Glutamatergic neuron (in vitro differentiated cells): ENCODE measurements around the gene GSX1. TPM values are rescaled to one million over a fixed set of nuclear protein-coding genes. Genes with fewer than 3 reads are reported as not detected.

ENCODE experiments used
- DNase-seq: peaks from one replicate; pipeline ENCODE4 v3.0.0; 2022
- H3K27ac Mint-ChIP-seq: one replicate; pipeline ENCODE4 v1.8.0; 2020; ENCODE audit warnings: mild to moderate bottlenecking, mixed read lengths, inconsistent platforms; ENCODE audit not compliant: unreplicated experiment
- H3K27me3 Mint-ChIP-seq: one replicate; pipeline ENCODE4 v1.8.0; 2020; ENCODE audit warnings: mild to moderate bottlenecking, moderate library complexity, mixed read lengths, inconsistent platforms; ENCODE audit not compliant: unreplicated experiment
- H3K36me3 Mint-ChIP-seq: one replicate; pipeline ENCODE4 v1.8.0; 2020; ENCODE audit warnings: mild to moderate bottlenecking, mixed read lengths, inconsistent platforms; ENCODE audit not compliant: unreplicated experiment
- H3K4me1 Mint-ChIP-seq: one replicate; pipeline ENCODE4 v1.8.0; 2020; ENCODE audit warnings: mild to moderate bottlenecking, low read depth, mixed read lengths, inconsistent platforms; ENCODE audit not compliant: unreplicated experiment
- H3K4me3 Mint-ChIP-seq: one replicate; pipeline ENCODE4 v1.8.0; 2020; ENCODE audit warnings: mild to moderate bottlenecking, mixed read lengths, inconsistent platforms; ENCODE audit not compliant: unreplicated experiment
- H3K9me3 Mint-ChIP-seq: one replicate; pipeline ENCODE4 v1.8.0; 2020; ENCODE audit warnings: mild to moderate bottlenecking, moderate library complexity, mixed read lengths, inconsistent platforms; ENCODE audit not compliant: unreplicated experiment
- total RNA-seq: library from RNA; stranded (reverse); fragmentation: NEBNext Ultra II Directional; extraction: Animal tissue kit (Norgen Biotek cat#: 25700); gene quantifications from one replicate; pipeline ENCODE4 v1.2.1, GENCODE V29; 2021; ENCODE audit not compliant: unreplicated experiment
- TF ChIP-seq, protein P1 (sequence below): fragments of 200-600 bp; sonication (generic); IDR thresholded peaks from one replicate; pipeline ENCODE4 v1.5.0; 2021; ENCODE audit not compliant: partially characterized antibody, unreplicated experiment

The GSX1 gene
- total RNA-seq, 1 donor from 2014 or later, result not detected

GRCh38 chr13:27821566-27821965, 29.3 kb downstream of the GSX1 start:
- peaks cover 31% of the 10 kb centered on the region for H3K27me3 Mint-ChIP-seq
- H3K9me3 Mint-ChIP-seq, result peaks cover 2% of the 10 kb centered on the region
- no peak overlapping the region for H3K27ac Mint-ChIP-seq
- no peak for DNase-seq
- H3K36me3 Mint-ChIP-seq, result no peaks in the 10 kb centered on the region
- TF ChIP-seq, protein P1, sequence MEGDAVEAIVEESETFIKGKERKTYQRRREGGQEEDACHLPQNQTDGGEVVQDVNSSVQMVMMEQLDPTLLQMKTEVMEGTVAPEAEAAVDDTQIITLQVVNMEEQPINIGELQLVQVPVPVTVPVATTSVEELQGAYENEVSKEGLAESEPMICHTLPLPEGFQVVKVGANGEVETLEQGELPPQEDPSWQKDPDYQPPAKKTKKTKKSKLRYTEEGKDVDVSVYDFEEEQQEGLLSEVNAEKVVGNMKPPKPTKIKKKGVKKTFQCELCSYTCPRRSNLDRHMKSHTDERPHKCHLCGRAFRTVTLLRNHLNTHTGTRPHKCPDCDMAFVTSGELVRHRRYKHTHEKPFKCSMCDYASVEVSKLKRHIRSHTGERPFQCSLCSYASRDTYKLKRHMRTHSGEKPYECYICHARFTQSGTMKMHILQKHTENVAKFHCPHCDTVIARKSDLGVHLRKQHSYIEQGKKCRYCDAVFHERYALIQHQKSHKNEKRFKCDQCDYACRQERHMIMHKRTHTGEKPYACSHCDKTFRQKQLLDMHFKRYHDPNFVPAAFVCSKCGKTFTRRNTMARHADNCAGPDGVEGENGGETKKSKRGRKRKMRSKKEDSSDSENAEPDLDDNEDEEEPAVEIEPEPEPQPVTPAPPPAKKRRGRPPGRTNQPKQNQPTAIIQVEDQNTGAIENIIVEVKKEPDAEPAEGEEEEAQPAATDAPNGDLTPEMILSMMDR, result no peak
- H3K4me1 Mint-ChIP-seq, result no peaks in the 10 kb centered on the region
- no peak overlapping the region for H3K4me3 Mint-ChIP-seq

- Mint-ChIP-seq H3K27me3 (peaks cover 31% of the 10 kb centered on the region), H3K4me1 (no peaks in the 10 kb centered on the region), H3K9me3 (peaks cover 2% of the 10 kb centered on the region), H3K36me3 (no peaks in the 10 kb centered on the region), H3K4me3 (no peak overlapping the region), H3K27ac (no peak overlapping the region)
- TF ChIP-seq, protein P1, result no peak
- no peak for DNase-seq
Observed at GRCh38 chr13:27822258-27822872, 30.1 kb downstream of the GSX1 start.

GRCh38 chr13:27822873-27823311, 30.6 kb downstream of the GSX1 start:
- Mint-ChIP-seq H3K4me3 (no peak overlapping the region), H3K36me3 (no peaks in the 10 kb centered on the region), H3K27ac (no peak overlapping the region), H3K4me1 (no peaks in the 10 kb centered on the region), H3K9me3 (peaks cover 4% of the 10 kb centered on the region), H3K27me3 (peaks cover 33% of the 10 kb centered on the region)
- no peak for DNase-seq
- TF ChIP-seq, protein P1, result no peak

GRCh38 chr13:27824121-27824520, 31.8 kb downstream of the GSX1 start:
- no peaks in the 10 kb centered on the region for H3K4me1 Mint-ChIP-seq
- H3K9me3 Mint-ChIP-seq, result peaks cover 5% of the 10 kb centered on the region
- H3K36me3 Mint-ChIP-seq, result no peaks in the 10 kb centered on the region

GRCh38 chr13:27825072-27825471, 32.8 kb downstream of the GSX1 start:
- TF ChIP-seq, protein P1, result no peak
- Mint-ChIP-seq H3K36me3 (no peaks in the 10 kb centered on the region), H3K4me3 (no peak overlapping the region), H3K27me3 (peaks cover 31% of the 10 kb centered on the region), H3K4me1 (no peaks in the 10 kb centered on the region), H3K27ac (no peak overlapping the region), H3K9me3 (peaks cover 5% of the 10 kb centered on the region)
- no peak for DNase-seq

More at GRCh38 chr13:27824121-27824520, 31.8 kb downstream of the GSX1 start:
- Mint-ChIP-seq H3K4me3 (no peak overlapping the region), H3K27ac (no peak overlapping the region), H3K27me3 (peaks cover 34% of the 10 kb centered on the region)
- TF ChIP-seq, protein P1, result no peak
- no peak for DNase-seq
